ENCODE results near the gene SORCS2. TPM values are rescaled to one million over a fixed set of nuclear protein-coding genes. Genes with fewer than 3 reads are reported as not detected.

The SORCS2 gene
- total and polyA plus RNA-seq, 2 of the 13 experiments (the other 11 are each of a cell fraction or from before 2014, with no cell fraction given) = 0.82 to 1.0 TPM

DNA sequence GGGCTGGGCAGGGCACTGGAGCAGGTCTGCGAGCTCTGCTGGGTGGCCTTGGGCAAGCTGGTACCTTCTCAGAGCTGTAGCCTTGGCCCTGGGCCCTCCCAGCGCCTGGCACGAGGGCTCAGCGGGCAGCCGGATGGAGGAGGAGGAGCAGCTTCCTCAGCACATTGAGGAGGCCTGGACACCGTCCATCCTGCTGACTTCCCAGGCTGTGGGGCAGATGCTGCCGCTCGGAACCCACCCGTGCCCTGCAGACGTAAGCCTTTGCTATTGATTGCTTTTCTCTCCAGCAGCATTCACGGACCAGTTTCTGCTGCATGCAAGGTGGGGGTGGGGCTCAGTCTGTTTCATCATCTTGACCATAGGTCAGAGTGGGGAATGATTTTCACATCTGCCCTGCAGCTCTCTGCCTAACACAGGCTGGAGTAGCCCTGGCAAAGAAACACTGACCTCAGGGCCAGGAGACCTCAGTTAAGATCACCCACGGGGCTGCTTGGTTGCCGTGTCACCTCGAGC, 323.1 kb downstream of the SORCS2 start (continued):
- TF ChIP-seq ZC3H13 (CRISPR knock-in tag; IDR thresholded peaks at IDR 0.05) (no peak), HOXA3 (CRISPR knock-in tag; IDR thresholded peaks at IDR 0.05) (peak; percentile 54; the same call in 1 of the 2 replicates), ZNF749 (CRISPR knock-in tag; IDR thresholded peaks at IDR 0.05; ENCODE audit: borderline replicate concordance) (no peak), CCAR2 (optimal IDR thresholded peaks at IDR 0.05; ENCODE audit: low read depth, low read length) (no peak), ZNF20 (CRISPR knock-in tag; IDR thresholded peaks at IDR 0.05) (no peak), HNF1B (CRISPR knock-in tag; IDR thresholded peaks at IDR 0.05) (no peak), NKX3-1 (CRISPR knock-in tag; IDR thresholded peaks at IDR 0.05) (no peak), SIN3B (IDR thresholded peaks at IDR 0.05; ENCODE audit: low read length) (no peak), RXRB (CRISPR knock-in tag; IDR thresholded peaks at IDR 0.05; ENCODE audit: borderline replicate concordance) (peak; percentile 34; the same call in 1 of the 2 replicates), ZSCAN30 (CRISPR knock-in tag; IDR thresholded peaks at IDR 0.05) (no peak), ARNT2 (CRISPR knock-in tag; IDR thresholded peaks at IDR 0.05; ENCODE audit: low read depth) (peak; percentile 59; the same call in 1 of the 2 replicates), PITX1 (CRISPR knock-in tag; IDR thresholded peaks at IDR 0.05) (peak; percentile 53; the same call in 1 of the 2 replicates), CSRNP1 (CRISPR knock-in tag; IDR thresholded peaks at IDR 0.05) (0 out of 2 replicates have a peak, but pooled peaks have one; percentile 22), ZNF33B (CRISPR knock-in tag; IDR thresholded peaks at IDR 0.05) (no peak), ZNF557 (CRISPR knock-in tag; IDR thresholded peaks at IDR 0.05) (peak; percentile 68; the same call in 1 of the 2 replicates), ZNF317 (CRISPR knock-in tag; IDR thresholded peaks at IDR 0.05) (no peak), PPARG (CRISPR knock-in tag; conservative IDR thresholded peaks at IDR 0.05) (peak; percentile 55; the same call in 1 of the 2 replicates), TEAD3 (CRISPR knock-in tag; optimal IDR thresholded peaks at IDR 0.05; ENCODE audit: borderline replicate concordance) (no peak), HNF4A (CRISPR knock-in tag; IDR thresholded peaks at IDR 0.05) (peak; percentile 77), TOPORS (CRISPR knock-in tag; IDR thresholded peaks at IDR 0.05) (no peak), KLF15 (CRISPR knock-in tag; IDR thresholded peaks at IDR 0.05; ENCODE audit: borderline replicate concordance) (no peak), ZNF382 (CRISPR knock-in tag; IDR thresholded peaks at IDR 0.05; ENCODE audit: borderline replicate concordance) (no peak), SP1 (IDR thresholded peaks at IDR 0.05) (no peak), SP1 (CRISPR knock-in tag; IDR thresholded peaks at IDR 0.05) (no peak), HES4 (CRISPR knock-in tag; IDR thresholded peaks at IDR 0.05; ENCODE audit: borderline replicate concordance) (peak; percentile 33; the same call in 1 of the 2 replicates), NR2F1 (CRISPR knock-in tag; IDR thresholded peaks at IDR 0.05) (peak in 1 of 2 experiments; percentile 72; a peak in 1 of 4 replicates)
- TF ChIP-seq, protein P1, sequence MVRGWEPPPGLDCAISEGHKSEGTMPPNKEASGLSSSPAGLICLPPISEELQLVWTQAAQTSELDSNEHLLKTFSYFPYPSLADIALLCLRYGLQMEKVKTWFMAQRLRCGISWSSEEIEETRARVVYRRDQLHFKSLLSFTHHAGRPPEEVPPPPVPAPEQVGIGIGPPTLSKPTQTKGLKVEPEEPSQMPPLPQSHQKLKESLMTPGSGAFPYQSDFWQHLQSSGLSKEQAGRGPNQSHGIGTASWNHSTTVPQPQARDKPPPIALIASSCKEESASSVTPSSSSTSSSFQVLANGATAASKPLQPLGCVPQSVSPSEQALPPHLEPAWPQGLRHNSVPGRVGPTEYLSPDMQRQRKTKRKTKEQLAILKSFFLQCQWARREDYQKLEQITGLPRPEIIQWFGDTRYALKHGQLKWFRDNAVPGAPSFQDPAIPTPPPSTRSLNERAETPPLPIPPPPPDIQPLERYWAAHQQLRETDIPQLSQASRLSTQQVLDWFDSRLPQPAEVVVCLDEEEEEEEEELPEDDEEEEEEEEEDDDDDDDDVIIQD (CRISPR knock-in tag; IDR thresholded peaks at IDR 0.05; ENCODE audit: low read depth) = peak; percentile 46; the same call in 1 of the 2 replicates
- TF ChIP-seq, protein P2, sequence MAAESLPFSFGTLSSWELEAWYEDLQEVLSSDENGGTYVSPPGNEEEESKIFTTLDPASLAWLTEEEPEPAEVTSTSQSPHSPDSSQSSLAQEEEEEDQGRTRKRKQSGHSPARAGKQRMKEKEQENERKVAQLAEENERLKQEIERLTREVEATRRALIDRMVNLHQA (CRISPR knock-in tag; IDR thresholded peaks at IDR 0.05) = no peak
